ENCODE results near the gene DYRK3.
"Not testable (repeated sequence)": the region's sequence is repeated elsewhere in the genome, so short reads cannot be mapped to it uniquely, and the experiment has no call there.

The DYRK3 gene

GRCh38 chr1:206609229-206609991 lies 25.9 kb upstream of the DYRK3 start:
- POLR2A ChIA-PET = no interaction called here
- no peak for TF ChIP-seq CTCF (IDR thresholded peaks at IDR 0.05; ENCODE audit: insufficient read depth, low read length, missing control alignments)

GRCh38 chr1:206612129-206612876 lies 23.0 kb upstream of the DYRK3 start, which contains the start of gene EIF2D:
Gene EIF2D, minus strand, starts transcription at chr1:206612465. Its CDS starts 123 bp downstream, at chr1:206612342.
- ChIA-PET CTCF (interaction anchor here (0.7 to 11.5 kb wide), 37 partner anchors 8 to 435 kb away, joined by 3 to 265 read pairs (median 4); partner anchors contain the start of genes DYRK3 and RASSF5), POLR2A (interaction anchor here (0.6 to 1.2 kb wide), 4 partner anchors 10 to 63 kb away, joined by 3 to 9 read pairs (median 4); partner anchors contain the start of gene DYRK3)
- no peak for DNase-seq (ENCODE audit: low read depth, low spot score)
- TF ChIP-seq CTCF (IDR thresholded peaks at IDR 0.05; ENCODE audit: insufficient read depth, low read length, missing control alignments) = peak; percentile 99
- peak within 1 kb of the TSS; percentile 95 for H3K4me3 ChIP-seq (ENCODE audit: low read depth, low read length)

More at GRCh38 chr1:206609229-206609991, 25.9 kb upstream of the DYRK3 start:
- H3K4me3 ChIP-seq (ENCODE audit: low read depth, low read length) = no peak overlapping the region
- CTCF ChIA-PET = interaction anchor here (0.8 to 11.5 kb wide), 17 partner anchors 12 to 372 kb away, joined by 3 to 265 read pairs (median 5); partner anchors contain the start of gene DYRK3
- DNase-seq (ENCODE audit: low read depth, low spot score) = no peak

- not testable (repeated sequence) for H3K4me3 ChIP-seq (ENCODE audit: low read depth, low read length); DNase-seq (ENCODE audit: low read depth, low spot score)
- POLR2A ChIA-PET = interaction anchor here (0.9 kb wide), 1 partner anchor 9 kb away, joined by 3 read pairs; the partner anchor contains the start of gene DYRK3
- CTCF ChIA-PET = interaction anchor here (1.6 to 42.9 kb wide), 6 partner anchors 8 to 286 kb away, joined by 6 to 1486 read pairs (median 14); partner anchors contain the start of genes DYRK3 and EIF2D
Measured at GRCh38 chr1:206626396-206626795, 8.9 kb upstream of the DYRK3 start.

GRCh38 chr1:206628916-206629315 lies 6.4 kb upstream of the DYRK3 start:
- ChIA-PET POLR2A (no interaction called here), CTCF (interaction anchor here (0.8 to 42.9 kb wide), 11 partner anchors 8 to 283 kb away, joined by 3 to 1486 read pairs (median 8); partner anchors contain the start of genes EIF2D and RASSF5)
- TF ChIP-seq CTCF (IDR thresholded peaks at IDR 0.05; ENCODE audit: insufficient read depth, low read length, missing control alignments) = no peak
- no peak for DNase-seq (ENCODE audit: low read depth, low spot score)
- H3K4me3 ChIP-seq (ENCODE audit: low read depth, low read length) = no peak overlapping the region

DNA sequence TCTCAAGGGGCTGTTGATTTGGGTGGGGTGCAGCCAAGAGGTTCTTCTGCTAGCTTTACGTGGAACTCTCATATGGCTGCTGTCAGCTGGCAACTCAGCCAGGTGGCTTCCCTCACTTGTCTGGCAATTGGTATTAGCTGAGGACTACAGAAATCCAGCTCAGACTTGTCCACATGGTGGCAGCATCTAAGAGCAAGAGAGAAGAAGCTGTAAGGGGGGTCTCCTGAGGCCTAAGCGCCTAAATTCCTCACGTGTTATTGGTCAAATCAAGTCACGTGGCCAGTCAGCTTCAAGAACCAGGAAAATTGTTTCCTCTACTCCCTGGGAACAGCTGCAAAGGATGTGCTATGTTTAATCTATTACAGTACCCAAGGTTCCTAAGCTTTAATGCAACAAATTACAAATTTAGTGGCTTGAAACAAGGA lies 4.2 kb upstream of the DYRK3 start:
- TF ChIP-seq CTCF (IDR thresholded peaks at IDR 0.05; ENCODE audit: insufficient read depth, low read length, missing control alignments) = peak; percentile 54
- DNase-seq (ENCODE audit: low read depth, low spot score) = peak; percentile 58
- ChIA-PET POLR2A (no interaction called here), CTCF (interaction anchor here (0.7 to 42.9 kb wide), 37 partner anchors 9 to 351 kb away, joined by 3 to 1486 read pairs (median 4); partner anchors contain the start of genes EIF2D and RASSF5)
- H3K4me3 ChIP-seq (ENCODE audit: low read depth, low read length) = no peak overlapping the region

GRCh38 chr1:206633708-206634121 lies 1.6 kb upstream of the DYRK3 start:
- no peak for TF ChIP-seq CTCF (IDR thresholded peaks at IDR 0.05; ENCODE audit: insufficient read depth, low read length, missing control alignments)
- POLR2A ChIA-PET = no interaction called here
- DNase-seq (ENCODE audit: low read depth, low spot score) = no peak
- CTCF ChIA-PET = interaction anchor here (0.8 to 42.9 kb wide), 30 partner anchors 7 to 352 kb away, joined by 3 to 1486 read pairs (median 6); partner anchors contain the start of genes EIF2D and IKBKE
- H3K4me3 ChIP-seq (ENCODE audit: low read depth, low read length) = no peak overlapping the region

Measured in AG04449 (cell line).